ENCODE data around the gene CCL5. TPM values are rescaled to one million over a fixed set of nuclear protein-coding genes. Genes with fewer than 3 reads are reported as not detected.

The CCL5 gene
- total RNA-seq, 1 experiment from 2014 or later = 0.17 TPM

- TF ChIP-seq PREB (CRISPR knock-in tag; IDR thresholded peaks at IDR 0.05; ENCODE audit: borderline replicate concordance) (no peak), JUN (CRISPR knock-in tag; IDR thresholded peaks at IDR 0.05) (no peak), SMAD4 (CRISPR knock-in tag; IDR thresholded peaks at IDR 0.05) (no peak), ATF3 (CRISPR knock-in tag; conservative IDR thresholded peaks at IDR 0.05) (no peak), ZNF532 (CRISPR knock-in tag; IDR thresholded peaks at IDR 0.05; ENCODE audit: borderline replicate concordance) (no peak), ZNF263 (CRISPR knock-in tag; IDR thresholded peaks at IDR 0.05; ENCODE audit: low read depth) (no peak), NR2C2 (CRISPR knock-in tag; IDR thresholded peaks at IDR 0.05) (no peak), IRF1 (CRISPR knock-in tag; IDR thresholded peaks at IDR 0.05) (no peak), EMX1 (CRISPR knock-in tag; IDR thresholded peaks at IDR 0.05) (no peak)
These were observed 12.6 kb downstream of the CCL5 start (continued) for GRCh38 chr17:35867574-35867973.

GRCh38 chr17:35866341-35866950, 13.7 kb downstream of the CCL5 start:
- H3K27me3 Mint-ChIP-seq (ENCODE audit: low read depth) = no peaks in the 10 kb centered on the region
- H3K27ac Mint-ChIP-seq = no peak overlapping the region
- no peaks in the 10 kb centered on the region for H3K36me3 Mint-ChIP-seq
- DNase-seq (ENCODE audit: low spot score) (no peak), ATAC-seq (no peak)
- CTCF ChIA-PET = no interaction called here
- no peaks in the 10 kb centered on the region for H3K9me3 Mint-ChIP-seq
- no peak overlapping the region for H3K4me3 Mint-ChIP-seq
- POLR2A ChIA-PET = interaction anchor here (0.8 kb wide), 1 partner anchor 12 kb away, joined by 3 read pairs; no protein-coding TSS in a partner anchor
- H3K4me1 Mint-ChIP-seq = peaks cover 6% of the 10 kb centered on the region
- TF ChIP-seq E2F5 (CRISPR knock-in tag; IDR thresholded peaks at IDR 0.05) = no peak
- TF ChIP-seq ZNF232 (CRISPR knock-in tag; IDR thresholded peaks at IDR 0.05) = no peak
- TF ChIP-seq ZNF423 (CRISPR knock-in tag; IDR thresholded peaks at IDR 0.05) = no peak
- no peak for TF ChIP-seq GABPB1 (CRISPR knock-in tag; IDR thresholded peaks at IDR 0.05)
- TF ChIP-seq SP1 (CRISPR knock-in tag; conservative IDR thresholded peaks at IDR 0.05) = no peak
- no peak for TF ChIP-seq FOXJ3 (CRISPR knock-in tag; IDR thresholded peaks at IDR 0.05; ENCODE audit: borderline replicate concordance)
- no peak for TF ChIP-seq NR1H2 (CRISPR knock-in tag; IDR thresholded peaks at IDR 0.05)
- TF ChIP-seq ATF3 (CRISPR knock-in tag; conservative IDR thresholded peaks at IDR 0.05) = no peak
- TF ChIP-seq JUN (CRISPR knock-in tag; IDR thresholded peaks at IDR 0.05) = no peak
- no peak for TF ChIP-seq ZNF671 (CRISPR knock-in tag; IDR thresholded peaks at IDR 0.05)
- TF ChIP-seq EMX1 (CRISPR knock-in tag; IDR thresholded peaks at IDR 0.05) = no peak
- TF ChIP-seq ZMAT4 (CRISPR knock-in tag; IDR thresholded peaks at IDR 0.05) = no peak
- TF ChIP-seq FOXK1 (CRISPR knock-in tag; IDR thresholded peaks at IDR 0.05) = no peak
- TF ChIP-seq RORB (CRISPR knock-in tag; IDR thresholded peaks at IDR 0.05) = no peak
- TF ChIP-seq OVOL2 (CRISPR knock-in tag; IDR thresholded peaks at IDR 0.05; ENCODE audit: borderline replicate concordance) = no peak
- TF ChIP-seq ZNF532 (CRISPR knock-in tag; IDR thresholded peaks at IDR 0.05; ENCODE audit: borderline replicate concordance) = no peak
- no peak for TF ChIP-seq JAZF1 (CRISPR knock-in tag; IDR thresholded peaks at IDR 0.05)
- no peak for TF ChIP-seq PREB (CRISPR knock-in tag; IDR thresholded peaks at IDR 0.05; ENCODE audit: borderline replicate concordance)
